KOPT-K1 (cell line): Measurements from ENCODE around the gene RXRB.
"Not testable (repeated sequence)": the region's sequence is repeated elsewhere in the genome, so short reads cannot be mapped to it uniquely, and the experiment has no call there.

Experiments used
- H3K27ac ChIP-seq: fragments of 200-600 bp; sonication (generic); 2 replicates; pipeline ENCODE4 v1.5.1; 2016; ENCODE audit warnings: antibody characterized with exemption, mild to moderate bottlenecking, low read depth, low read length; ENCODE audit not compliant: poor library complexity, severe bottlenecking
- H3K36me3 ChIP-seq: fragments of 200-600 bp; sonication (generic); 2 replicates; pipeline ENCODE4 v1.5.1; 2017; ENCODE audit warnings: antibody characterized with exemption, mild to moderate bottlenecking, low read length, moderate library complexity; ENCODE audit not compliant: insufficient read depth
- H3K9me3 ChIP-seq: fragments of 200-600 bp; sonication (generic); 2 replicates; pipeline ENCODE4 v1.5.1; 2017; ENCODE audit warnings: antibody characterized with exemption, low read length, mild to moderate bottlenecking; ENCODE audit not compliant: insufficient read depth, poor library complexity, severe bottlenecking

RXRB gene

GRCh38 chr6:33200219-33201146 is at the start of gene RXRB, which contains the start of gene SLC39A7:
RXRB (minus strand) TSS chr6:33200665; CDS start chr6:33200476, 189 bp downstream.
SLC39A7 (plus strand) TSS chr6:33200867; CDS start chr6:33201246, 379 bp downstream.
- Histone ChIP-seq H3K9me3 (no peaks in the 10 kb centered on the region), H3K27ac (peak within 1 kb of the TSS; percentile 96), H3K36me3 (peaks cover 46% of the 10 kb centered on the region)

- Histone ChIP-seq H3K27ac (peak overlapping the region; percentile 83), H3K36me3 (peaks cover 21% of the 10 kb centered on the region), H3K9me3 (no peaks in the 10 kb centered on the region)
Measured at GRCh38 chr6:33249732-33250630, 49.5 kb upstream of the RXRB start.

- peaks cover 21% of the 10 kb centered on the region for H3K36me3 ChIP-seq
- no peaks in the 10 kb centered on the region for H3K9me3 ChIP-seq
- peak overlapping the region; percentile 83 for H3K27ac ChIP-seq
Measured at GRCh38 chr6:33248932-33249731, 48.7 kb upstream of the RXRB start.

- H3K9me3 ChIP-seq = no peaks in the 10 kb centered on the region
- peak overlapping the region; percentile 83 for H3K27ac ChIP-seq
- H3K36me3 ChIP-seq = peaks cover 21% of the 10 kb centered on the region
Measured at GRCh38 chr6:33248643-33248931, 48.1 kb upstream of the RXRB start.

GRCh38 chr6:33247977-33248642 is 47.6 kb upstream of the RXRB start:
- H3K9me3 ChIP-seq = no peaks in the 10 kb centered on the region
- peaks cover 21% of the 10 kb centered on the region for H3K36me3 ChIP-seq
- peak overlapping the region; percentile 83 for H3K27ac ChIP-seq

GRCh38 chr6:33243476-33243875 is 43.0 kb upstream of the RXRB start:
- no peaks in the 10 kb centered on the region for H3K36me3 ChIP-seq
- no peaks in the 10 kb centered on the region for H3K9me3 ChIP-seq
- no peak overlapping the region for H3K27ac ChIP-seq

- Histone ChIP-seq H3K36me3 (no peaks in the 10 kb centered on the region), H3K27ac (no peak overlapping the region), H3K9me3 (no peaks in the 10 kb centered on the region)
Measured at GRCh38 chr6:33241968-33242367, 41.5 kb upstream of the RXRB start.

- H3K9me3 ChIP-seq = no peaks in the 10 kb centered on the region
- H3K36me3 ChIP-seq = no peaks in the 10 kb centered on the region
- H3K27ac ChIP-seq = no peak overlapping the region
Measured at GRCh38 chr6:33237741-33238140, 37.3 kb upstream of the RXRB start.

GRCh38 chr6:33236852-33237251 is 36.4 kb upstream of the RXRB start:
- no peaks in the 10 kb centered on the region for H3K36me3 ChIP-seq
- no peaks in the 10 kb centered on the region for H3K9me3 ChIP-seq
- no peak overlapping the region for H3K27ac ChIP-seq

- Histone ChIP-seq H3K36me3 (no peaks in the 10 kb centered on the region), H3K27ac (no peak overlapping the region), H3K9me3 (no peaks in the 10 kb centered on the region)
Measured at GRCh38 chr6:33236328-33236727, 35.9 kb upstream of the RXRB start.

- Histone ChIP-seq H3K9me3 (no peaks in the 10 kb centered on the region), H3K27ac (no peak overlapping the region), H3K36me3 (no peaks in the 10 kb centered on the region)
Measured at GRCh38 chr6:33235221-33235634, 34.8 kb upstream of the RXRB start.

- not testable (repeated sequence) for H3K36me3 ChIP-seq, H3K9me3 ChIP-seq, H3K27ac ChIP-seq
Measured at GRCh38 chr6:33226503-33227120, 26.1 kb upstream of the RXRB start.

- H3K27ac ChIP-seq = no peak overlapping the region
- H3K9me3 ChIP-seq = no peaks in the 10 kb centered on the region
- H3K36me3 ChIP-seq = no peaks in the 10 kb centered on the region
Measured at GRCh38 chr6:33217681-33218080, 17.2 kb upstream of the RXRB start.

GRCh38 chr6:33217246-33217645 is 16.8 kb upstream of the RXRB start:
- H3K36me3 ChIP-seq = no peaks in the 10 kb centered on the region
- no peak overlapping the region for H3K27ac ChIP-seq
- no peaks in the 10 kb centered on the region for H3K9me3 ChIP-seq
